ENCODE results near the gene THSD7A. TPM values are rescaled to one million over a fixed set of nuclear protein-coding genes. Genes with fewer than 3 reads are reported as not detected.

The THSD7A gene
- total and polyA plus RNA-seq, 2 of the 8 experiments (the other 6 are each of a cell fraction or from before 2014, with no cell fraction given): 0.44 to 1.2 TPM

DNA sequence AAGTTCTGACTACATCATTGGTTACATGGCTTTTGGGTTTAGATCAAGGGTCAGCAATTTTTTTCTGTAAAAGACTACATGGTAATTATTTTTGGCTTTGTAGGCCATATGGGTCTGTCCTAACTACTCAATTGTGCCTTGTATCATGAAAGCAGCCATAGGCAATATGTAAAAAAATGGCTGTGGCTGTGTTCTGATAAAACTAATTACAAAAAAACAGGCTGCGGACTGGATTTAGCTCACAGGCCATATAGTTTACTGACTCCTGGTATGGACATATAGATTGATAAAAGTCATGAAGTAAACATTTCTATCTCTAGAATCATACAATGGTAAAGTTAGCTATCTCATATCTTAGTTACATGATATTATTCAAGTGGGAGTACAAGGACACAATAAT is 375.4 kb downstream of the THSD7A start:
- Histone ChIP-seq H2AK5ac (ENCODE audit: low read depth, low read length) (no peak overlapping the region), H3K4ac (replicated peaks; ENCODE audit: insufficient read length, low read depth, low read length) (no peak overlapping the region), H3K18ac (ENCODE audit: extremely low read depth, low read length) (no peak overlapping the region), H3K9me3 (ENCODE audit: insufficient read depth in 2 of 2, low read depth in 1 of 2, low read length in 1 of 2) (no peaks in the 10 kb centered on the region), H3K4me2 (ENCODE audit: insufficient read depth in 1 of 2, low read depth in 2 of 2, low read length in 2 of 2) (no peak overlapping the region), H2BK12ac (ENCODE audit: low read depth, low read length) (no peak overlapping the region), H4K91ac (replicated peaks; ENCODE audit: insufficient read length, low read length) (no peak overlapping the region), H2BK20ac (ENCODE audit: low read length) (no peak overlapping the region), H3K36me3 (ENCODE audit: control insufficient read depth in 2 of 4, insufficient read depth in 4 of 4, low read length in 3 of 4) (no peaks in the 10 kb centered on the region), H3K56ac (replicated peaks; ENCODE audit: insufficient read length, low read depth, low read length) (no peak overlapping the region), H4K5ac (ENCODE audit: insufficient read length, low read depth, low read length) (no peak overlapping the region), H2AFZ (ENCODE audit: low read length) (no peak overlapping the region), H3K23me2 (ENCODE audit: low read depth, low read length) (no peaks in the 10 kb centered on the region), H3K14ac (ENCODE audit: insufficient read length) (no peak overlapping the region), H3K79me1 (ENCODE audit: low read depth, low read length) (no peaks in the 10 kb centered on the region), H4K20me1 (replicated peaks in 1 of 2; ENCODE audit: control insufficient read depth in 1 of 2, insufficient read depth in 2 of 2, low read length in 2 of 2) (no peaks in the 10 kb centered on the region), H3K4me3 (ENCODE audit: extremely low read depth in 1 of 4, insufficient read depth in 2 of 4, low read depth in 3 of 4, low read length in 4 of 4) (no peak overlapping the region), H2BK5ac (ENCODE audit: low read depth, low read length) (no peak overlapping the region), H3K79me2 (ENCODE audit: control insufficient read depth in 1 of 2, insufficient read depth in 2 of 2, low read length in 2 of 2) (no peaks in the 10 kb centered on the region), H2BK15ac (ENCODE audit: low read length) (no peak overlapping the region), H4K8ac (ENCODE audit: extremely low read depth, insufficient read depth, low read length) (no peak overlapping the region), H3K9ac (replicated peaks in 1 of 4; ENCODE audit: extremely low read depth in 1 of 4, low read depth in 3 of 4, low read length in 3 of 4) (no peak overlapping the region), H3K23ac (ENCODE audit: insufficient read length) (no peak overlapping the region), H3K27ac (ENCODE audit: low read depth, low read length) (no peak overlapping the region), H2BK120ac (replicated peaks; ENCODE audit: low read depth, low read length) (no peak overlapping the region), H3K27me3 (replicated peaks in 1 of 4; ENCODE audit: control insufficient read depth in 3 of 4, extremely low read depth in 1 of 4, insufficient read depth in 3 of 4, low read length in 3 of 4) (no peaks in the 10 kb centered on the region), H3K4me1 (replicated peaks in 1 of 4; ENCODE audit: control insufficient read depth in 3 of 4, insufficient read depth in 4 of 4, low read length in 3 of 4) (no peaks in the 10 kb centered on the region)
- 97% methylated on average over 1 of the region's 1 CpG; no CpG with 5 or more reads in 1 of the 2 experiments for WGBS, 2 experiments (ENCODE audit: extremely low coverage in 1 of 2, insufficient coverage in 1 of 2, insufficient read length in 1 of 2, insufficient replicate concordance in 2 of 2, low coverage in 1 of 2, low lambda C conversion rate in 2 of 2, missing lambda C conversion rate in 1 of 2)
- TF ChIP-seq NANOG (IDR thresholded peaks at IDR 0.05; ENCODE audit: insufficient read depth, low read depth, low read length, poor library complexity, severe bottlenecking) (no peak), CHD2 (IDR thresholded peaks at IDR 0.05; ENCODE audit: low read length) (no peak), EP300 (IDR thresholded peaks at IDR 0.05; ENCODE audit: borderline replicate concordance in 1 of 2, low read depth in 2 of 2, low read length in 2 of 2) (no peak), SIRT6 (IDR thresholded peaks at IDR 0.05; ENCODE audit: low read length) (no peak), RFX5 (IDR thresholded peaks at IDR 0.05; ENCODE audit: borderline replicate concordance, low read depth, low read length) (no peak)
- ChIA-PET POLR2A (ENCODE audit: partially characterized antibody) (no interaction called here), CTCF (ENCODE audit: partially characterized antibody) (no interaction called here)
- DNase-seq (ENCODE audit: low read depth in 1 of 2, low spot score in 2 of 2) (no peak), FAIRE-seq (no peak)

All from H1 (cell line).